H1 (cell line): Measurements from ENCODE around the gene HMGCS2. TPM values are rescaled to one million over a fixed set of nuclear protein-coding genes. Genes with fewer than 3 reads are reported as not detected.

ENCODE experiments used
- CTCF ChIA-PET: fragments of 300-600 bp; sonication (Branson Sonifier 250); formaldehyde crosslinking; loops from one replicate; lab custom pipeline; 2021; ENCODE audit not compliant: partially characterized antibody; lab: Charles Lee
- POLR2A ChIA-PET: fragments of 300-600 bp; sonication (Branson Sonifier 250); formaldehyde crosslinking; loops from one replicate; lab custom pipeline; 2021; ENCODE audit warnings: inconsistent platforms; ENCODE audit not compliant: partially characterized antibody; lab: Charles Lee
- DNase-seq, 2 experiments: peaks; one replicate each; pipeline versions ENCODE4 v3.0.0 to v3.0.0-alpha.2; 2010 to 2022; ENCODE audit warnings: low spot score in 2 of 2, low read depth in 1 of 2, mixed read lengths in 1 of 2
- FAIRE-seq: peaks from 2 replicates; lab custom pipeline; 2011; peaks lifted over from hg19 to GRCh38; lab: Jason Lieb, UNC
- H2AFZ ChIP-seq: 2 replicates; pipeline ENCODE4 v1.8.1; 2012; ENCODE audit warnings: low read length, inconsistent platforms
- H2AK5ac ChIP-seq: 2 replicates; pipeline ENCODE4 v1.6.1; 2013; ENCODE audit warnings: low read depth, low read length
- H2BK120ac ChIP-seq: replicated peaks from 2 replicates; pipeline ENCODE3; 2013; ENCODE audit warnings: low read depth, low read length, inconsistent platforms
- H2BK12ac ChIP-seq: 2 replicates; pipeline ENCODE4 v1.6.1; 2013; ENCODE audit warnings: low read depth, low read length
- H2BK15ac ChIP-seq: 2 replicates; pipeline ENCODE4 v1.6.1; 2013; ENCODE audit warnings: low read length
- H2BK20ac ChIP-seq: 2 replicates; pipeline ENCODE4 v1.6.1; 2013; ENCODE audit warnings: low read length
- H2BK5ac ChIP-seq: 2 replicates; pipeline ENCODE4 v1.6.1; 2013; ENCODE audit warnings: low read depth, low read length
- H3K14ac ChIP-seq: 2 replicates; pipeline ENCODE4 v1.6.1; 2013; ENCODE audit warnings: inconsistent platforms; ENCODE audit not compliant: insufficient read length
- H3K18ac ChIP-seq: 2 replicates; pipeline ENCODE4 v1.6.1; 2013; ENCODE audit warnings: low read length; ENCODE audit errors: extremely low read depth
- H3K23ac ChIP-seq: 2 replicates; pipeline ENCODE4 v1.6.1; 2013; ENCODE audit warnings: inconsistent platforms; ENCODE audit not compliant: insufficient read length
- H3K23me2 ChIP-seq: 2 replicates; pipeline ENCODE4 v1.6.1; 2013; ENCODE audit warnings: low read depth, low read length
- H3K27ac ChIP-seq: 2 replicates; pipeline ENCODE4 v1.6.1; 2011; ENCODE audit warnings: low read depth, low read length, inconsistent platforms
- H3K27me3 ChIP-seq, 4 experiments: replicated peaks in 1 of 4; 1 replicate in 1 of 4; 2 replicates in 3 of 4; pipeline versions ENCODE4 v1.6.1 to v1.8.1; 2011 to 2013; ENCODE audit warnings: low read length in 3 of 4, mild to moderate bottlenecking in 3 of 4, inconsistent platforms in 2 of 4, mixed read lengths in 2 of 4, moderate library complexity in 1 of 4; ENCODE audit not compliant: control insufficient read depth in 3 of 4, insufficient read depth in 3 of 4; ENCODE audit errors: extremely low read depth in 1 of 4
- H3K36me3 ChIP-seq, 4 experiments: 2 replicates each; pipeline versions ENCODE4 v1.6.1 to v1.8.1; 2011 to 2013; ENCODE audit warnings: mild to moderate bottlenecking in 4 of 4, low read length in 3 of 4, moderate library complexity in 2 of 4, control low read depth in 1 of 4, inconsistent platforms in 1 of 4; ENCODE audit not compliant: insufficient read depth in 4 of 4, control insufficient read depth in 2 of 4
- H3K4ac ChIP-seq: replicated peaks from 2 replicates; pipeline ENCODE3; 2013; ENCODE audit warnings: low read length, low read depth, mixed read lengths, inconsistent platforms; ENCODE audit not compliant: insufficient read length
- H3K4me1 ChIP-seq, 4 experiments: replicated peaks in 1 of 4; 1 replicate in 1 of 4; 2 replicates in 3 of 4; pipeline versions ENCODE4 v1.6.1 to v1.8.1; 2011 to 2013; ENCODE audit warnings: low read length in 3 of 4, inconsistent platforms in 2 of 4, mixed read lengths in 1 of 4; ENCODE audit not compliant: insufficient read depth in 4 of 4, control insufficient read depth in 3 of 4
- H3K4me2 ChIP-seq, 2 experiments: 2 replicates each; pipeline versions ENCODE4 v1.6.1 to v1.8.1; 2011 to 2013; ENCODE audit warnings: low read depth in 2 of 2, low read length in 2 of 2, control low read depth in 1 of 2, inconsistent platforms in 1 of 2, mild to moderate bottlenecking in 1 of 2; ENCODE audit not compliant: insufficient read depth in 1 of 2
- H3K4me3 ChIP-seq, 4 experiments: fragments of 200-600, 300-600 bp in 1 of 4; sonication (generic), shearing (Covaris generic), sonication (Bioruptor Twin) in 1 of 4; 2 replicates each; pipeline versions ENCODE4 v1.5.1 to v1.8.1; 2011 to 2016; ENCODE audit warnings: low read length in 4 of 4, low read depth in 3 of 4, control low read depth in 2 of 4, inconsistent platforms in 2 of 4, mild to moderate bottlenecking in 2 of 4, mixed read lengths in 1 of 4, moderate library complexity in 1 of 4; ENCODE audit not compliant: insufficient read depth in 2 of 4; ENCODE audit errors: extremely low read depth in 1 of 4
- H3K56ac ChIP-seq: replicated peaks from 2 replicates; pipeline ENCODE3; 2013; ENCODE audit warnings: low read depth, mild to moderate bottlenecking, mixed read lengths, low read length, inconsistent platforms; ENCODE audit not compliant: insufficient read length
- H3K79me1 ChIP-seq: 2 replicates; pipeline ENCODE4 v1.6.1; 2013; ENCODE audit warnings: low read depth, low read length, control low read depth
- H3K79me2 ChIP-seq, 2 experiments: 2 replicates each; pipeline versions ENCODE4 v1.6.1 to v1.8.1; 2012 to 2013; ENCODE audit warnings: low read length in 2 of 2, mild to moderate bottlenecking in 2 of 2, inconsistent platforms in 1 of 2; ENCODE audit not compliant: insufficient read depth in 2 of 2, control insufficient read depth in 1 of 2
- H3K9ac ChIP-seq, 4 experiments: replicated peaks in 1 of 4; 1 replicate in 1 of 4; 2 replicates in 3 of 4; pipeline versions ENCODE4 v1.6.1 to v1.8.1; 2011 to 2013; ENCODE audit warnings: low read depth in 3 of 4, low read length in 3 of 4, control low read depth in 2 of 4, mild to moderate bottlenecking in 2 of 4, moderate library complexity in 2 of 4, inconsistent platforms in 1 of 4; ENCODE audit errors: extremely low read depth in 1 of 4
- H3K9me3 ChIP-seq, 2 experiments: 2 replicates each; pipeline versions ENCODE4 v1.6.1 to v1.8.1; 2012 to 2013; ENCODE audit warnings: mild to moderate bottlenecking in 2 of 2, moderate library complexity in 2 of 2, control low read depth in 1 of 2, inconsistent platforms in 1 of 2, low read depth in 1 of 2, low read length in 1 of 2, mixed read lengths in 1 of 2; ENCODE audit not compliant: insufficient read depth in 2 of 2
- H4K20me1 ChIP-seq, 2 experiments: replicated peaks in 1 of 2; 2 replicates each; pipeline versions ENCODE3 to v1.8.1; 2011 to 2013; ENCODE audit warnings: inconsistent platforms in 2 of 2, low read length in 2 of 2, mild to moderate bottlenecking in 1 of 2; ENCODE audit not compliant: insufficient read depth in 2 of 2, control insufficient read depth in 1 of 2
- H4K5ac ChIP-seq: 2 replicates; pipeline ENCODE4 v1.6.1; 2013; ENCODE audit warnings: low read length, low read depth, mixed read lengths, inconsistent platforms; ENCODE audit not compliant: insufficient read length
- H4K8ac ChIP-seq: 2 replicates; pipeline ENCODE4 v1.8.0; 2013; ENCODE audit warnings: mild to moderate bottlenecking, moderate library complexity, low read length, inconsistent platforms; ENCODE audit not compliant: insufficient read depth; ENCODE audit errors: extremely low read depth
- H4K91ac ChIP-seq: replicated peaks from 2 replicates; pipeline ENCODE3; 2013; ENCODE audit warnings: low read length, mixed read lengths, inconsistent platforms; ENCODE audit not compliant: insufficient read length
- CBX8 ChIP-seq: fragments of 300-800, 300-1000 bp; sonication (generic); IDR thresholded peaks from 2 replicates; pipeline ENCODE4 v1.7.1; 2016; ENCODE audit warnings: low read depth, low read length, borderline replicate concordance
- CHD2 ChIP-seq: IDR thresholded peaks from 2 replicates; pipeline ENCODE4 v1.6.1; 2012; ENCODE audit warnings: low read length, improper control_type of control experiment
- CTCF ChIP-seq, 3 experiments: IDR thresholded peaks; 1 replicate in 2 of 3; 2 replicates in 1 of 3; pipeline versions ENCODE4 v1.5.1 to v1.6.1; 2011; ENCODE audit warnings: low read length in 3 of 3, mild to moderate bottlenecking in 3 of 3, inconsistent platforms in 2 of 3, low read depth in 1 of 3, moderate library complexity in 1 of 3; ENCODE audit not compliant: insufficient read depth in 1 of 3; ENCODE audit errors: control extremely low read depth in 1 of 3
- KDM1A ChIP-seq: fragments of 200-600, 300-600 bp; sonication (generic); IDR thresholded peaks from 2 replicates; pipeline ENCODE4 v1.7.1; 2016; ENCODE audit warnings: mild to moderate bottlenecking, low read length, borderline replicate concordance
- POLR2A ChIP-seq, 2 experiments: IDR thresholded peaks; 1 replicate in 1 of 2; 2 replicates in 1 of 2; pipeline ENCODE4 v1.6.1; 2011; ENCODE audit warnings: low read depth in 2 of 2, low read length in 2 of 2, mild to moderate bottlenecking in 2 of 2; ENCODE audit errors: control extremely low read depth in 1 of 2
- POLR2AphosphoS5 ChIP-seq: IDR thresholded peaks from 2 replicates; pipeline ENCODE4 v1.6.1; 2011; ENCODE audit warnings: low read depth, low read length
- SIX5 ChIP-seq: IDR thresholded peaks from 2 replicates; pipeline ENCODE4 v1.6.1; 2011; ENCODE audit warnings: mild to moderate bottlenecking, low read depth, low read length
- TBP ChIP-seq: IDR thresholded peaks from 2 replicates; pipeline ENCODE4 v1.6.1; 2011; ENCODE audit warnings: low read depth, low read length, improper control_type of control experiment
- USF2 ChIP-seq: IDR thresholded peaks from 2 replicates; pipeline ENCODE4 v1.6.1; 2011; ENCODE audit warnings: low read length, improper control_type of control experiment
- WGBS, 2 experiments: shearing (Covaris generic) in 1 of 2; methylation state at CpG; one replicate each; pipeline versions ENCODE4 v1.1.6 to v1.1.7; 2013 to 2015; ENCODE audit warnings: low lambda C conversion rate in 2 of 2, mixed read lengths in 2 of 2, inconsistent platforms in 1 of 2, low coverage in 1 of 2, missing lambda C conversion rate in 1 of 2; ENCODE audit not compliant: insufficient replicate concordance in 2 of 2, insufficient coverage in 1 of 2, insufficient read length in 1 of 2; ENCODE audit errors: extremely low coverage in 1 of 2, missing lambda C conversion rate in 1 of 2; 5-methylcytosine and 5-hydroxymethylcytosine counted together
- polyA plus RNA-seq, 7 experiments: library from polyadenylated mRNA; depleted of rRNA in 3 of 7; stranded (reverse) in 5 of 7; unstranded in 2 of 7; fragments of >200 nt in 5 of 7; fragments of 200-250 nt in 2 of 7; gene quantifications; 1 replicate in 5 of 7; 2 replicates in 1 of 7; 4 replicates in 1 of 7; pipeline versions ENCODE4 v1.2.1 to v1.2.3, GENCODE V29; 2011 to 2013; ENCODE audit warnings: missing spikeins in 2 of 7, mixed read lengths in 2 of 7
- total RNA-seq: library from RNA; stranded (reverse); fragmentation: NEBNext Ultra II Directional; extraction: Animal tissue kit (Norgen Biotek cat#: 25700); gene quantifications from 2 replicates; pipeline ENCODE4 v1.2.1, GENCODE V29; 2021

The HMGCS2 gene
- total and polyA plus RNA-seq, 2 of the 8 experiments (the other 6 are each of a cell fraction or from before 2014, with no cell fraction given) = not detected

GRCh38 chr1:119774746-119775490, 6.2 kb upstream of the HMGCS2 start:
- Histone ChIP-seq H3K27ac (no peak overlapping the region), H4K20me1 (no peaks in the 10 kb centered on the region), H3K56ac (no peak overlapping the region), H3K14ac (no peak overlapping the region), H2BK20ac (no peak overlapping the region), H3K27me3 (no peaks in the 10 kb centered on the region), H2BK5ac (no peak overlapping the region), H3K23ac (no peak overlapping the region), H3K36me3 (no peaks in the 10 kb centered on the region), H3K4me3 (no peak overlapping the region), H4K91ac (no peak overlapping the region), H2BK12ac (no peak overlapping the region), H2AK5ac (no peak overlapping the region), H3K9ac (no peak overlapping the region), H2BK120ac (no peak overlapping the region), H3K23me2 (no peaks in the 10 kb centered on the region; the same call in 1 of the 2 replicates), H2BK15ac (no peak overlapping the region), H3K18ac (no peak overlapping the region), H3K79me2 (no peaks in the 10 kb centered on the region), H4K5ac (no peak overlapping the region), H3K4me2 (no peak overlapping the region; a peak in 1 of 4 replicates), H4K8ac (no peak overlapping the region), H2AFZ (no peak overlapping the region), H3K4ac (no peak overlapping the region), H3K79me1 (no peaks in the 10 kb centered on the region), H3K9me3 (no peaks in the 10 kb centered on the region), H3K4me1 (peaks cover 0 to 3% (median 1%) of the 10 kb centered on the region in 4 experiments; a peak in 1 of 7 replicates)
- no peak for FAIRE-seq
- DNase-seq = no peak
- WGBS, 2 experiments = 87% methylated on average over 7 of the region's 7 CpGs; no CpG with 5 or more reads in 1 of the 2 experiments
- ChIA-PET POLR2A (interaction anchor here (1.0 to 1.4 kb wide), 3 partner anchors 9 to 45 kb away, joined by 3 to 5 read pairs (median 3); no protein-coding TSS in a partner anchor), CTCF (interaction anchor here (1.6 to 1.8 kb wide), 2 partner anchors 11 to 32 kb away, joined by 3 to 5 read pairs; no protein-coding TSS in a partner anchor)
- TF ChIP-seq POLR2A (IDR thresholded peaks at IDR 0.05; ENCODE audit: control extremely low read depth in 1 of 2, low read depth in 2 of 2, low read length in 2 of 2) (no peak), CBX8 (no peak), CHD2 (no peak), USF2 (no peak), TBP (no peak), CTCF (IDR thresholded peaks at IDR 0.05; ENCODE audit: control extremely low read depth in 1 of 3, insufficient read depth in 1 of 3, low read depth in 1 of 3, low read length in 3 of 3) (no peak), SIX5 (no peak), KDM1A (no peak), POLR2AphosphoS5 (no peak)
